Activated T-cell treated with anti-CD3 and anti-CD28 coated beads, Interleukin-2, amount 50 U/mL, for 4 hours (primary cell): ENCODE measurements around the gene PNPT1. TPM values are rescaled to one million over a fixed set of nuclear protein-coding genes. Genes with fewer than 3 reads are reported as not detected.
"Not testable (repeated sequence)": the region's sequence is repeated elsewhere in the genome, so short reads cannot be mapped to it uniquely, and the experiment has no call there.

Source experiments
- ATAC-seq, 2 donors: fragments of 200-7000 bp; cut with Tn5 transposase; one replicate each; pipeline ENCODE4 v1.10.0; 2021
- DNase-seq: peaks from one replicate; pipeline ENCODE4 v3.0.0-alpha.2; 2020
- H3K27me3 Mint-ChIP-seq: one replicate; pipeline ENCODE4 v1.8.0; 2021; ENCODE audit warnings: low read depth, mixed read lengths
- H3K36me3 Mint-ChIP-seq: one replicate; pipeline ENCODE4 v1.8.0; 2022; ENCODE audit warnings: mixed read lengths; ENCODE audit not compliant: insufficient read depth
- H3K4me1 Mint-ChIP-seq: one replicate; pipeline ENCODE4 v1.8.0; 2021; ENCODE audit warnings: low read depth, mixed read lengths
- H3K4me3 Mint-ChIP-seq: one replicate; pipeline ENCODE4 v1.8.0; 2021; ENCODE audit warnings: mild to moderate bottlenecking, moderate library complexity, mixed read lengths
- H3K9me3 Mint-ChIP-seq: one replicate; pipeline ENCODE4 v1.8.0; 2021; ENCODE audit warnings: mixed read lengths
- total RNA-seq, 3 donors: library from RNA; stranded (reverse); gene quantifications; one replicate each; pipeline ENCODE4 v1.2.1, GENCODE V29; 2021

PNPT1 gene
- total RNA-seq, 3 donors from 2014 or later: 103 to 111 (median 110) TPM

DNA sequence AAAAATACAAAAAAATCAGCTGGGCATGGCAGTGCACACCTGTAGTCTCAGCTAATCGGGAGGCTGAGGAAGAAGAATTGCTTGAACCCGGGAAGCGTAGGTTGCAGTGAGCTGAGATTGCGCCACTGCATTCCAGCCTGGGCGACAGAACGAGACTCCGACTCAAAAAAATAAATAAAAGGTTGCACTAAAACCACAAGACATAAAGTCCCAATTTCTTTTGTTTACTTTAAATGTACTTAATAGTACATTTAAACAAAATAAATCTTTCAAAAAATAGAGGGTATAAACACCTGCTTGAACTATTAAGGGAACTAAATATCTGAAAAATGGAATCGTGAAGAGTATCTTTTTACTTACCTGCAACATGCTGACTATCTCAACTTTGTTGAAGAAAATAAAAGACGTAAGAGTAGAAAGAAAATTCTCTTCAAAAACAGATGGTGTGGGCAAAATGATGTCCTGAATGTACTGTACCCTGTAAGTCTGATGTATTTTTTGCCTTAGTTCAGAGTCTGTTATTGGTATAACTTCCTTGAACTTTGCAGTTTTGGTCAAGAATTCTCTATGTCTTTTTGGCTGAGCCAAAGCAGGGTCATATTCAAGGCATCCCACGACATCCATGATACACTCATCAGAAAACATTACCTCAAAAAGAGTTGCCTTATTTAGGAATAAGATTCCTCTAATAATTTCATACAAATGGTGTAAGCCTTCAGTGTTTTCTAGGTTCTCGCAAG is 95.4 kb downstream of the PNPT1 start:
- Mint-ChIP-seq H3K4me3 (no peak overlapping the region), H3K36me3 (peaks cover 35% of the 10 kb centered on the region), H3K4me1 (peaks cover 33% of the 10 kb centered on the region), H3K27me3 (no peaks in the 10 kb centered on the region), H3K9me3 (no peaks in the 10 kb centered on the region)
- DNase-seq (no peak), ATAC-seq (no peak)

DNA sequence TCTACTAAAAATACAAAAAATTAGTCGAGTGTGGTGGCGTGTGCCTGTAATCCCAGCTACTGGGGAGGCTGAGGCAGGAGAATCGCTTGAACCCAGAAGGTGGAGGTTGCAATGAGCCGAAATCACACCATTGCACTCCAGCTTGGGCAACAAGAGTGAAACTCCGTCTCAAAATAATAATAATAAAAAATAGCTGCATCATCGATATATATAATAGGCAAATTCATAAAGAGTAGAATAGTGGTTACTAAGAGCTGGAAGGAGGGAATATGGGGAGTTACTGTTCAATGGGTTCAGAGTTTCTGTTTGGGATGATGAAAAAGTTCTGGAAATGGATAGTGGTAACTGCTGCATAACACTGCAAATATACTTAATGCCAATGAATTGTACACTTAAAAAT is 96.8 kb downstream of the PNPT1 start:
- Mint-ChIP-seq H3K4me1 (peaks cover 32% of the 10 kb centered on the region), H3K36me3 (peaks cover 28% of the 10 kb centered on the region)
- H3K27me3 Mint-ChIP-seq, ATAC-seq, DNase-seq, H3K9me3 Mint-ChIP-seq, H3K4me3 Mint-ChIP-seq: not testable (repeated sequence)

DNA sequence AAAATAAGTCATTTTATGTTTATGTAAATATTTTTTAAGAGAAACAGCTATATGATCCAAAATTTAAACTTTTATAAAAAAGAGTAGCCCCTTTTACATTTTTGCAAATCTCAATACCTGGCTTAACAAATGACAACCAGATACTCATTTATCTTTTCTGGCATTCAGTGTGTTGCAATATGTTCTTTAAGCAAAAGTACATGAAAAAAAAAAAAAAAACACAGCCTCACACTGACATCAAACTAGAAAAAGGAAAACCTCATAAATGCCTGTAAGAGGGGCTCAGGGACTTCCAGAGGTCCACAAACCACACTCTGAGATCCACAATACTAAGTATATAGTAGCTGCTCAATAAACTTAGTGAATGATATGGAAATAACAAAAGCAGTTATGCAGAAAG is 98.1 kb downstream of the PNPT1 start:
- Mint-ChIP-seq H3K4me3 (no peak overlapping the region), H3K4me1 (peaks cover 40% of the 10 kb centered on the region), H3K9me3 (no peaks in the 10 kb centered on the region), H3K27me3 (no peaks in the 10 kb centered on the region), H3K36me3 (peaks cover 27% of the 10 kb centered on the region)
- ATAC-seq (no peak), DNase-seq (no peak)

GRCh38 chr2:55592130-55592529 is 101.5 kb downstream of the PNPT1 start:
- Mint-ChIP-seq H3K9me3 (no peaks in the 10 kb centered on the region), H3K27me3 (no peaks in the 10 kb centered on the region), H3K36me3 (peaks cover 15% of the 10 kb centered on the region)

GRCh38 chr2:55590810-55591440 is 102.7 kb downstream of the PNPT1 start:
- Mint-ChIP-seq H3K9me3 (no peaks in the 10 kb centered on the region), H3K27me3 (no peaks in the 10 kb centered on the region), H3K36me3 (peaks cover 14% of the 10 kb centered on the region), H3K4me1 (peaks cover 32% of the 10 kb centered on the region), H3K4me3 (no peak overlapping the region)
- DNase-seq (no peak), ATAC-seq (peak; percentile 99 to 100)

More at GRCh38 chr2:55592130-55592529, 101.5 kb downstream of the PNPT1 start:
- ATAC-seq (no peak), DNase-seq (no peak)
- Mint-ChIP-seq H3K4me3 (no peak overlapping the region), H3K4me1 (peaks cover 30% of the 10 kb centered on the region)

GRCh38 chr2:55585451-55586080 is 108.1 kb downstream of the PNPT1 start:
- Mint-ChIP-seq H3K4me1 (peaks cover 22% of the 10 kb centered on the region), H3K4me3 (peak overlapping the region; percentile 8)

More at GRCh38 chr2:55585451-55586080, 108.1 kb downstream of the PNPT1 start:
- ATAC-seq (peak; percentile 50 to 57), DNase-seq (no peak)
- no peaks in the 10 kb centered on the region for H3K27me3 Mint-ChIP-seq
- no peaks in the 10 kb centered on the region for H3K9me3 Mint-ChIP-seq
- H3K36me3 Mint-ChIP-seq: peaks cover 13% of the 10 kb centered on the region

Other genes with a start within 250 kb of the PNPT1 start
- 10 to 100 TPM; 24.0 to 26.0 (median 25.8) TPM for gene CFAP36, start 174.1 kb downstream of the PNPT1 start, total RNA-seq
- gene PPP4R3B, start 76.2 kb downstream of the PNPT1 start, total RNA-seq: 10 to 100 TPM; 66.3 to 72.2 (median 71.2) TPM
- gene EFEMP1, start 229.9 kb upstream of the PNPT1 start, total RNA-seq: under 1 TPM; 0.25 to 0.43 (median 0.40) TPM